Measurements from ENCODE around the gene GRAMD4.
"Not testable (repeated sequence)": the region's sequence is repeated elsewhere in the genome, so short reads cannot be mapped to it uniquely, and the experiment has no call there.

Gene GRAMD4

DNA sequence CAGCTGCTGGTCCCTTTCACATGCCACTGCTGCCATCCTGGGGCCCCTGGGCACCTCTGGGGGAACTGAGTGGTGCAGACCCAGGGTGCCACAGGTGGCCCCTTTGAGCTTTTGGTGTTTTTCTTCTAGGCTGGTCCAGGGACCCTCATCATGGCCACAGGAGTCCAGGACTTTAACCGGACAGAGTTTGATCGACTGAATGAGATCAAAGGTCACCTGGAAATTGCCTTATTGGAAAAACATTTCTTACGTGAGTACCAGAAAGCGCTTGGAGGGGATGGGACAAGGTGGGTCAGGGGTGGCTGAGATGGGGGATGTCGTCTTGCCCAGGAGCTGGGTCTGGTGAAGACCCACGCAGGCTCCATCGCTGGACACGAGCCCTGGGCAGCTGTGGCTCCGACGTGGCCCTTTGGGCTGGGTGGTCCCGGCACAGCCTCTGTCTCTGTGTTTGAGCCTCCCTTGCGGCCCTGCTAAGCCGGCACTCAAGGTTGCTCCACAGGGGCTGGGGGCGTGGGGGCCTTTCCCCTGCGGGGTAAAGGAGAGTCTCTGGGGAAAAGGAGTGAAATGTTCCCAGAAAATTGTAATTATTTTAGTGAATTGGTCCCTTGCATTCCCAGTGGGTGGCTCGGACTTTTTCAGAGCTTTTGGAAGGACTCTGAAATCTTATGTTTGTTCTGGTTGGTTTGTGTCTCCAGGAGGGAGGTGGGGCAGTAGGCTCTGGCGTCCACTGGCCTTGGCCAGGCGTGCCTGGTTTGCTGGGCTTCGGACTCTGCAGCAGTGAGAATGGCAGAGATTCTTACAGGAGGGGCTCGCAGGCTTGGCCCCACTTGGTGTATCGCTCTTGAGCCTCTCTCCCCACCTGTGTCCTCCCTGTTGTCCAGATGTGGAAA is 17.8 kb downstream of the GRAMD4 start:
- no peak for DNase-seq (ENCODE audit: low read depth)

- DNase-seq (ENCODE audit: low read depth) = peak; percentile 8
Measured at GRCh38 chr22:46638601-46639431, 18.6 kb downstream of the GRAMD4 start.

DNA sequence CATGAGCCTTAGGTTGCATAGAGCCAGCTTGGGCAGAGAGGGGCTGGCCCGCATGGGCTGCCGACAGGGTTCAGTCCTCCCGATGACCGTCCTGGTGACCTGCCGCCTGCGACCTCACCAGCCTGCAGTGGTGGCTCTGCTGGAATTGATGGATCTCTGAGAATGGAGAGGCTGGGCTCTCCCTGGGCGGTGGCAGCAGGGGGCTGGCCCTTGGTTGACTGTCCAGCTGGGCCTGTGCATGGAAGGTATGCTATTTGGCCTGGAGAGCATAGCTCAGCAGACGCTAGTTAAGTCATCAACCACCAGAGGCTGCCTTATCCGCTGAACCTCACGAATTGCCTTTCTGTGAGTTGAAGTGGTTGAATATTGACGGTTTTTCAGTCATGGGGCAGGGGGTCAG is 19.7 kb downstream of the GRAMD4 start:
- DNase-seq (ENCODE audit: low read depth) = no peak

GRCh38 chr22:46640293-46641055 is 20.3 kb downstream of the GRAMD4 start:
- DNase-seq (ENCODE audit: low read depth) = no peak

- peak; percentile 64 for DNase-seq (ENCODE audit: low read depth)
Measured at GRCh38 chr22:46641811-46642266, 21.7 kb downstream of the GRAMD4 start.

- DNase-seq (ENCODE audit: low read depth) = not testable (repeated sequence)
Measured at GRCh38 chr22:46642840-46643480, 22.8 kb downstream of the GRAMD4 start.

- DNase-seq (ENCODE audit: low read depth) = no peak
Measured at GRCh38 chr22:46646531-46647215, 26.5 kb downstream of the GRAMD4 start.

DNA sequence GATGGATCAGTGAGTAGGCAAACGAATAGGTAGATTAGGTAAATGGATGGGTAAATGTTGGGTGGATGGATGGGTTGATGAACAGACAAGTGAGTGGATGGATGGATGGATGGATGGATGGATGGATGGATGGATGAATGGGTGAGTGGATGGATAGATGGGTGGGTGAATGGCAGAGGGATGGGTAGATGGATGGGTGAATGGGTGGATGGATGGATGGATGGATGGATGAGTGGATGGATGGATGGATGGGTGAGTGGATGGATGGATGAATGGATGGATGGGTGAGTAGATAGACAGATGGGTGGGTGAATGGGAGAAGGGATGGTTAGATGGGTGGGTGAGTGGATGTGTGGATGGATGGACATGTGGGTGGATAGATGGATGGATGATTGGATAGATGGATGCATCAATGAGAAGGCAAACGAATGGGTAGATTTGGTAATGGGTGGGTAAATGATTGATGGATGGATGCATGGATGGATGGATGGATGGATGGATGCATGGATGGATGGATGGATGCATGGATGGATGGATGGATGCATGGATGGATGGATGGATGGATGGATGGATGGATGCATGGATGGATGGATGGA is 28.1 kb downstream of the GRAMD4 start:
- DNase-seq (ENCODE audit: low read depth) = not testable (repeated sequence)

GRCh38 chr22:46649141-46650077 is 29.2 kb downstream of the GRAMD4 start:
- peak; percentile 11 for DNase-seq (ENCODE audit: low read depth)

DNA sequence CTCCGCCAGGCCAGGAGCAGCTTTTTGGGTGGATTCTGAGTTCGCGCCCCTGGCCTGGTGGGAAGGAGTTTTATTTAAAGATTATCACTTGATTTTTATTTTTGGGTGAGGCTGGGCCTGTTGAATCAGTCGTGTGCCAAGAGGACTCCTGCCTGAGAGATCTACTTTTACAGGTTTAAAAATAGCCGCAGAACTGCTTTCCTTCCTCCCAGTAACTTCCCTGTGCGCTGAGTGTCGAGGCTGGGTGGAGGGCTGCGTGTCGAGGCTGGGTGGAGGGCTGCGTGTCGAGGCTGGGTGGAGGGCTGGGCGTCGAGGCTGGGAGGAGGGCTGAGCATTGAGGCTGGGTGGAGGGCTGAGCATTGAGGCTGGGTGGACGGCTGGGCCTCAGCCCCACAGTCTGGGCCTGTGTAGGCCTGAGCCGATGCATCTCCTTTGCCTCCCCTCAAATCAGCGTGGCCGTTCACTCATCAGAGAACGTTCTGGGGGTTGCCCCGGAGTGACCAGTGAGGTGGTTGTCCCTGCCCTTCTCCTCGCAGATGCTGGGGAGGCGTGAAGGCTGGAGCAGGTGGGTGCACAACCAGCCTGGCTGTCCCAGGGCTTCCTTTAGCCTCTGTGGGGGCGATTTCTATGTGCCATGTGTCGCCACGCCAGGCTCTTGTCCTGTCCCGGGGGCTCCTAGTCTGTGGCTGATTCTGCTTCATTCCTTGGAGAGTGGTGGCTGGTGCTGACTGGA is 30.1 kb downstream of the GRAMD4 start:
- DNase-seq (ENCODE audit: low read depth) = no peak

DNA sequence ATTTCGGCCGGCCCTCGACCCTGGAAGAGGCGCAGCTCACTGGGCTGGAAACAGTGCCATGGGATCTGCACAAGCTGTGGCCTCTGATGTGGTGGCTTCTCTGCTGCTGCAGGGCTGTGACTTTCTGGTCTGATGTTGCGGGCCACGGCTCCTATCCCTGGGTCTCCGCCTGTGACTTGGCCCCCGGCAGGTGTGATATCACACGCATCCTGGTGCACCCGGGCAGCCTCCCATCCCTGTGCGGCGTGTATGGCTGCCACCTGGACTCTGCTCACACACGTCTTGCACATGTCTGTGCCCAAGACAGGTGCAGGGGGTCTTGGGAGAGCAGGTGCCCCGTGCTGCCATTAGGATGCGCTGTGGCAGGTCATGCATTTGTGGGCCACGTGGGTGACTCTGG is 31.1 kb downstream of the GRAMD4 start:
- no peak for DNase-seq (ENCODE audit: low read depth)

DNA sequence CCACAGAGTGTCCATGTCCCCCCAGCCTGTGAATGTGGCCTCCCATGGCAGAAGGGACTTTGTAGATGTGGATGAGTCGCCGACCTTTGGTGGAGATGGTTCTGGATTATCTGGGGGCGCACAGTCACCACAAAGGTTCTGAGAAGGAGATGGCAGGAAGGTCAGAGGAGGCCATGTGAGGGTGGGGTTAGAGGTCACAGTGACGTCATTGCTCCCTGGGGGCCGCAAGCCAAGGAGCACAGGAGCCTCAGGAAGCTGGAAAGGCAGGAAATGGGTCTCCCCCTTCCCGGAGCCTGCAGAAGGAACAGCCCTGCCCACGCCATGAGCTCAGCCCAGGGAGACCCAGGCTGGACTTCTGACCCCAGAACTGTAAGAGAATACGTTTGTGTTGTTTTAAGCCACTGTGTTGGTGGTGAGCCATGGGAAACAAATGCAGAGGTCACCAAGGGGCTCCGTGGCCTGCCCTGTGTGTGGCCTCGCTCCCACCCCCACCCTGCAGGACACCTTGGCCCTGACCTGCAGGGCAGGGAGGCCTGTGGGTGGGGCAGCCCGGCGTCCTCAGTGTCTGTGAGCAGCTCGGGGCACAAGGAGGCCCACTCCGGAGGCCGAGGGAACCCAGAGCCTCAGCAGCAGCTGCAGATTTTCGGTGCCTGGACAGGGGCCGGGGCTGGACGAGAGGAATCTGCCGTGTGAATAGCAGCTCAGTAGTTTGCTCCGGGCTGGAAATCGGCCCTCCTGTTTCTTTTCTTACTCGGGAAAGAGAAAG is 32.1 kb downstream of the GRAMD4 start:
- peak; percentile 12 for DNase-seq (ENCODE audit: low read depth)

DNA sequence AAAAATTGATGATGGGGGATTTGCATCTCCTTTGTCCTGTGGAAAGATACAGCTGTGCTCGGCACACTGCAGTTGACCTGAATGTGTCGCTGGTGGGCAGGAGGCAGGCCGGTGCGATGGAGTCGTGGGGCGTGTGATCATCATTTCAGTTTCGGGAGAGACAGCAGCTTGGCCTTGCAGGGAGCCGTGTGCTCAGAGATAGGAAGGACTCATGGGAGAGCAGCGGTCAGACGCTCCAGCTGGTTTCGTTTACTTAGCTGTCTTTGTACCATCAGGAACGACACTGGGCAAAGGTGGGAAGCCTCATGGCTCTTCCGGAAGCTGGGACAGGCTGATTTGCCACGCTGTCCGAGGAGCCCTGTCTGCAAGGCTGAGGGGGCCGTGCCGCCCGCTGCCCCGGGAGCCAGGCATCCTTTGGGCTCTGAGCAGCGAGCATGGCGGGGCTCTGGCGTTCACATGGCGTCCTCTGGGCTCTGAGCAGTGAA is 32.7 kb downstream of the GRAMD4 start:
- peak; percentile 36 for DNase-seq (ENCODE audit: low read depth)

- DNase-seq (ENCODE audit: low read depth) = no peak
Measured at GRCh38 chr22:46653596-46653995, 33.4 kb downstream of the GRAMD4 start.

GRCh38 chr22:46654426-46654825 is 34.2 kb downstream of the GRAMD4 start:
- no peak for DNase-seq (ENCODE audit: low read depth)

DNA sequence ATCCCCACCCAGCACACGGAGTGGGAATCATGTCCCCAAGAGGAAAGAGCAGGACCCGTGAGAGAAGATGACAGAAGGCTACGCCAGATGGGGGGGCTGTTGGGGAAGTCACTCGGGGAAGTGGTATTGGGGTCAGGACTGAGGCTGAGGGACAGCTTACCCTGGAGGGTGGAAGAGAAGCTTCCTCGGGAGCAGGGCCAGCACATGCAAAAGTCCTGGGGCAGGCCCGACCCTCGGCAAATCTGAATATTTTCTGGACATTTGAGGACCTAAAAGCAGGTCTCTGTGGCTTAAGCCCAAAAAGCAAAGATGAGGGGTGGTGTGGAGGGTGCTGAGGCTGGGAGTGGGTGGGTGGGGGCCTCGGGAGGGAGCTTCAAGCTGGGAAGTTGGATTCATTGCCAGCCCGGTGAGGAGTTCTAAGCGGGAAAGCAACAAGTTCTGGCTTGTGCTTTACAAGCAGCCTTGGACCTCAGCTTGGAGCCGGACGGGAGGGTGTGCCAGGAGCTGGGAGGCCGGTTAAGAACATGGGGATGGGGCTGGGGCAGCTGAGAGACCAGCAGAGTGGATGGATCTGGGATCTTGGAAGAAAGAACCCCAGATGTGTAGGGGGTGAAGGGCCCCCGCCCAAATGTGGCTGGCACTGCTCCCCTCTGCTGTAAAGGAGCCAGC is 34.9 kb downstream of the GRAMD4 start:
- DNase-seq (ENCODE audit: low read depth) = no peak

- DNase-seq (ENCODE audit: low read depth) = no peak
Measured at GRCh38 chr22:46655861-46656608, 35.8 kb downstream of the GRAMD4 start.
